GM23248 (cell line): Measurements from ENCODE around the gene NAPSA.

Experiments
- EZH2 ChIP-seq: fragments of 200-600 bp; sonication (generic); IDR thresholded peaks from 2 replicates; pipeline ENCODE4 v1.6.1; 2018; ENCODE audit warnings: antibody characterized with exemption, mild to moderate bottlenecking; ENCODE audit not compliant: insufficient read depth, poor library complexity, severe bottlenecking
- EZH2phosphoT487 ChIP-seq: fragments of 200-600 bp; sonication (generic); IDR thresholded peaks from 2 replicates; pipeline ENCODE4 v1.6.1; 2018; ENCODE audit warnings: antibody characterized with exemption, moderate library complexity, mild to moderate bottlenecking, low read depth; ENCODE audit not compliant: insufficient read depth

GRCh38 chr19:50312967-50313811, 52.2 kb downstream of the NAPSA start:
- no peak for TF ChIP-seq EZH2phosphoT487
- TF ChIP-seq EZH2: no peak
